MCF 10A (cell line): ENCODE data around the gene MAN1A1. TPM values are rescaled to one million over a fixed set of nuclear protein-coding genes. Genes with fewer than 3 reads are reported as not detected.
A peak's percentile ranks its signal among the peaks of the same experiment; 100 is the strongest.

Experiments used
- BruUV-seq: library from RNA; stranded (reverse); fragments of 400-500 nt; replicated peaks from 2 replicates; lab custom pipeline; 2021; lab: Mats Ljungman, UMichigan
- CTCF ChIA-PET: fragments of 300-600 bp; sonication (Branson Sonifier 250); formaldehyde crosslinking; extraction: SDS; loops from one replicate; lab custom pipeline; 2021; ENCODE audit warnings: antibody characterized with exemption, inconsistent platforms; lab: Yijun Ruan, JAX
- POLR2A ChIA-PET: fragments of 300-600, 350-650 bp; sonication (Branson Sonifier 250); formaldehyde crosslinking; extraction: SDS; loops from one replicate; lab custom pipeline; 2020; ENCODE audit warnings: antibody characterized with exemption, inconsistent platforms; lab: Yijun Ruan, JAX
- DNase-seq: peaks from one replicate; pipeline ENCODE4 v3.0.0-alpha.2; 2018; ENCODE audit not compliant: unreplicated experiment
- H3K27ac Mint-ChIP-seq: one replicate; pipeline ENCODE4 v1.8.0; 2022; ENCODE audit warnings: mild to moderate bottlenecking, low read depth, mixed read lengths; ENCODE audit not compliant: unreplicated experiment
- H3K27me3 Mint-ChIP-seq: one replicate; pipeline ENCODE4 v1.8.0; 2022; ENCODE audit warnings: mixed read lengths; ENCODE audit not compliant: insufficient read depth, unreplicated experiment
- H3K36me3 Mint-ChIP-seq: one replicate; pipeline ENCODE4 v1.8.0; 2022; ENCODE audit warnings: mild to moderate bottlenecking, moderate library complexity, mixed read lengths; ENCODE audit not compliant: insufficient read depth, unreplicated experiment
- H3K4me1 Mint-ChIP-seq: one replicate; pipeline ENCODE4 v1.8.0; 2022; ENCODE audit warnings: mixed read lengths; ENCODE audit not compliant: insufficient read depth, unreplicated experiment
- H3K4me3 Mint-ChIP-seq: one replicate; pipeline ENCODE4 v1.8.0; 2022; ENCODE audit warnings: mild to moderate bottlenecking, moderate library complexity, mixed read lengths; ENCODE audit not compliant: unreplicated experiment
- H3K9me3 Mint-ChIP-seq: one replicate; pipeline ENCODE4 v1.8.0; 2022; ENCODE audit warnings: mixed read lengths; ENCODE audit not compliant: unreplicated experiment
- intact Hi-C: fragments of 100-400 bp; cut with micrococcal nuclease; formaldehyde crosslinking; loops from 2 replicates; pipeline ENCODE4 v1.14.1; 2022
- total RNA-seq: library from RNA; stranded (reverse); gene quantifications from 2 replicates; pipeline ENCODE4 v1.2.3, GENCODE V29; 2022
- TF ChIP-seq, protein P1 (sequence below): fragments of 200-600 bp; IDR thresholded peaks from one replicate; pipeline ENCODE4 v1.8.0; 2022; ENCODE audit warnings: antibody characterized with exemption, mild to moderate bottlenecking; ENCODE audit not compliant: unreplicated experiment

The MAN1A1 gene
- total RNA-seq, 1 experiment from 2014 or later = 1.3 TPM

DNA sequence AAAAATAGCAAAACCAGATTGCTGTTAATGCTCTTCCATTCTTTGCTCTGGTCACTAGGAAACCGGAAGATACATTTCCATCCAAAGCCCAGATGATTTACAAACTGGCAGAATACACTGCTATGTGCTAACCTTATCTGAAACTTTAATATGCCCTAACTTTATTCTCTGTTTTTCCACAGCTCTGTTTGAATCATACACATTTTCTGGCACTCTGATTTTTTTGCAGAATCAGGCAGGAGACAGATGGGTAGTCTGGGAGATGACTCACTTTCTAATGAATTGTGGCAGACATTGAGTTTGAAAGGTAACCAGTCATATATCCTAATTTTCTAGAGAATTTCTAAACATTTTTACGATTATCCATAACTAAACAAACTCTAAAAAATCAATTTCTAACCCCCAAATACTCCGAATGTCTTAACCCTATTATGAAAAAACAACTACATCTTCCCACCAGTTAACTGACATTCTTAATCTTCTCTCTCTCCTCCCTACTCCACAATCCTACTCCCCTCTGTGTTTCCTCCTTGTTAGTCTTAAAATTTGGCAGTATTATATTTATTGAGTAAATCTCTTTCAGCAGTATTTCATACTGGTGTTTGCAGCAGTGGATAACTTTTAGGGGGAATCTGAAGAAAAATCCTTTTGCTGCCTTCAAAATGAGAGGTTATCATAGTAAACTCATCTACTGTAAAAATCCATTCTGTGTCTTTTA lies 63.5 kb downstream of the MAN1A1 start:
- intact Hi-C loops = no loop called here
- BruUV-seq = no TSS peak
- peaks cover 11% of the 10 kb centered on the region for H3K4me1 Mint-ChIP-seq
- no peaks in the 10 kb centered on the region for H3K27me3 Mint-ChIP-seq
- CTCF ChIA-PET = interaction anchor here (0.7 to 1.1 kb wide), 2 partner anchors 8 to 29 kb away, joined by 3 read pairs; no protein-coding TSS in a partner anchor
- POLR2A ChIA-PET = no interaction called here
- no peak overlapping the region for H3K4me3 Mint-ChIP-seq
- H3K36me3 Mint-ChIP-seq = peaks cover 2% of the 10 kb centered on the region
- H3K9me3 Mint-ChIP-seq = no peaks in the 10 kb centered on the region
- DNase-seq = no peak
- TF ChIP-seq, protein P1, sequence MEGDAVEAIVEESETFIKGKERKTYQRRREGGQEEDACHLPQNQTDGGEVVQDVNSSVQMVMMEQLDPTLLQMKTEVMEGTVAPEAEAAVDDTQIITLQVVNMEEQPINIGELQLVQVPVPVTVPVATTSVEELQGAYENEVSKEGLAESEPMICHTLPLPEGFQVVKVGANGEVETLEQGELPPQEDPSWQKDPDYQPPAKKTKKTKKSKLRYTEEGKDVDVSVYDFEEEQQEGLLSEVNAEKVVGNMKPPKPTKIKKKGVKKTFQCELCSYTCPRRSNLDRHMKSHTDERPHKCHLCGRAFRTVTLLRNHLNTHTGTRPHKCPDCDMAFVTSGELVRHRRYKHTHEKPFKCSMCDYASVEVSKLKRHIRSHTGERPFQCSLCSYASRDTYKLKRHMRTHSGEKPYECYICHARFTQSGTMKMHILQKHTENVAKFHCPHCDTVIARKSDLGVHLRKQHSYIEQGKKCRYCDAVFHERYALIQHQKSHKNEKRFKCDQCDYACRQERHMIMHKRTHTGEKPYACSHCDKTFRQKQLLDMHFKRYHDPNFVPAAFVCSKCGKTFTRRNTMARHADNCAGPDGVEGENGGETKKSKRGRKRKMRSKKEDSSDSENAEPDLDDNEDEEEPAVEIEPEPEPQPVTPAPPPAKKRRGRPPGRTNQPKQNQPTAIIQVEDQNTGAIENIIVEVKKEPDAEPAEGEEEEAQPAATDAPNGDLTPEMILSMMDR = no peak
- H3K27ac Mint-ChIP-seq = no peak overlapping the region

DNA sequence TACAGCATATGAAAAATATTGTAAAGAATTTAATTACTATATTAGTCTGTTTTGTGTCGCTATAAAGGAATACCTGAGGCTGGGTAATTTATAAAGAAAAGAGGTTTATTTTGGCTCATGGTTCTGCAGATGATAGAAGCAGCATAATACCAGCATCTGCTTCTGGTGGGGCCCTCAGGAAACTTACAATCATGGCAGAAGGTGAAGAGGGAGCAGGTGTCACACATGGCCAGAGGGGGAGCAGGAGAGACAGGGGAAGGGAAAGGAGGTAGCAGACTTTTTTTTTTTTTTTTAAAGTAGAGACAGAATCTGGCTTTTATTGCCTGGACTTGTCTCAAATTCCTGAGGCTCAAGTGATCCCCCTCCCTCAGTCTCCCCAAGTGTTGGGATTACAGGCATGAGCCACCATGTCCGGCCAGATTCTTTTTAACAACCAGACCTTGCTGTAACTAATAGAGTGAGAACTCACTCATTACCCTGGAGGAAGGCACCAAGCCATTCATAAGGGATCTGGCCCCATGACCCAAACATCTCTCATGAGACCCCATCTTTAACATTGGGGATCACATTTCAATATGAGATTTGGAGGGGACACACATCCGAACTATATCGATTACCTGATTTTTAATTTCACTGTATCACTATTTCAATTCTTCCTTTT lies 64.6 kb downstream of the MAN1A1 start:
- intact Hi-C loops = no loop called here
- Mint-ChIP-seq H3K4me1 (peaks cover 11% of the 10 kb centered on the region), H3K36me3 (no peaks in the 10 kb centered on the region), H3K27me3 (no peaks in the 10 kb centered on the region), H3K27ac (no peak overlapping the region), H3K9me3 (no peaks in the 10 kb centered on the region), H3K4me3 (no peak overlapping the region)
- ChIA-PET POLR2A (no interaction called here), CTCF (interaction anchor here (0.6 kb wide), 1 partner anchor 225 kb away, joined by 3 read pairs; no protein-coding TSS in a partner anchor)
- peak; percentile 36 for DNase-seq
- TF ChIP-seq, protein P1 = no peak
- no TSS peak for BruUV-seq

DNA sequence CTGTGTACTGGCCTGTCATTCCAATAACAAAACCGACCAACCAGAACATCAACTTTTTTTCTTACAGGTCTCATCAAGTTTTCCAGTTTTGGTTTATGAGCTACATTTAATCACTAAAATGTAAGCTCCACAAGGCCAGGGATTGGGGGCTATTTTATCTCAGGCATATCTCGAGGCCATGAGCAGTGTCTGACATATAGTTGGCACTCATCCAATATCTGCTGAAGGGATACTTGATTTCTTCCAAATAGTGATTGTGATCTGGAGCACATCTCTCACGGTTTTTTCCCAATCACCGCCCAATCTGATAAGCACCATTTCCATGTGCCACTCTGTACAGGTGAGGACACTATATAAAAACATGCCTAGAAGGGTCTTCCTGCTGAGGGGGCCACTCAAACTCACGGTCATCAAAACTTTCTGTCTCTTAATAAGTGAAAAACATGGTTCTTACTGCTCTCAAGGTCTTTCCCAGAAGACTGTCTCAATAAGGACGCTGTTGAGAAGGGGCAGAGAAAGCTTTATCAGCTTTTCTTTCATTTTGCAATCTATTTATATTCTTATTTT lies 65.5 kb downstream of the MAN1A1 start:
- no TSS peak for BruUV-seq
- TF ChIP-seq, protein P1 = no peak
- no peak overlapping the region for H3K4me3 Mint-ChIP-seq
- H3K9me3 Mint-ChIP-seq = no peaks in the 10 kb centered on the region
- H3K4me1 Mint-ChIP-seq = peaks cover 11% of the 10 kb centered on the region
- no peak overlapping the region for H3K27ac Mint-ChIP-seq
- intact Hi-C loops = no loop called here
- no peaks in the 10 kb centered on the region for H3K27me3 Mint-ChIP-seq
- no peaks in the 10 kb centered on the region for H3K36me3 Mint-ChIP-seq
- POLR2A ChIA-PET = no interaction called here
- CTCF ChIA-PET = interaction anchor here (0.6 kb wide), 1 partner anchor 226 kb away, joined by 3 read pairs; no protein-coding TSS in a partner anchor
- no peak for DNase-seq

DNA sequence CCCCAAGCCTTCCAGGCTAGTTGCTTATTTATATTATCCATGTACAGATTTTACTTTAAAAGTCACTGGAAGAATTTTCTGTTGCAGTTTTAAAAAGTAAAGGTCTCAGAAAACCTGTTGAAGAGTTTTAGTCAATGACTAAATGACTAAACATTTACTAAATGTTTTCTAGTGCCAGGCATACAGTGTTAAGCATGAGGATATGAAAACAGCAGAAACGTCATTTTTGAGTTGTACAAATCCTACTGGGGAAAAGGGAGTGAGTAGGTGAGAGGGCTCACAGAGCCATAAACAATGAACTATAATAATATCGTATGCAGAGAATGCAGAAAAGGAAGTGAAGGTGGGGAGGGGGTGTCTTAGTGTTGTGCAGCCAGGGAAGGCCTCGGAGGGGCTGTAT lies 66.3 kb downstream of the MAN1A1 start:
- TF ChIP-seq, protein P1 = no peak
- CTCF ChIA-PET = no interaction called here
- Mint-ChIP-seq H3K4me1 (peaks cover 11% of the 10 kb centered on the region), H3K9me3 (no peaks in the 10 kb centered on the region), H3K4me3 (no peak overlapping the region), H3K27me3 (no peaks in the 10 kb centered on the region), H3K27ac (no peak overlapping the region), H3K36me3 (no peaks in the 10 kb centered on the region)
- POLR2A ChIA-PET = no interaction called here
- DNase-seq = no peak
- BruUV-seq = no TSS peak
- intact Hi-C loops = no loop called here
